ENCODE data around the gene RFPL3. TPM values are rescaled to one million over a fixed set of nuclear protein-coding genes. Genes with fewer than 3 reads are reported as not detected.

The RFPL3 gene
- total RNA-seq, 1 donor from 2014 or later, result not detected

DNA sequence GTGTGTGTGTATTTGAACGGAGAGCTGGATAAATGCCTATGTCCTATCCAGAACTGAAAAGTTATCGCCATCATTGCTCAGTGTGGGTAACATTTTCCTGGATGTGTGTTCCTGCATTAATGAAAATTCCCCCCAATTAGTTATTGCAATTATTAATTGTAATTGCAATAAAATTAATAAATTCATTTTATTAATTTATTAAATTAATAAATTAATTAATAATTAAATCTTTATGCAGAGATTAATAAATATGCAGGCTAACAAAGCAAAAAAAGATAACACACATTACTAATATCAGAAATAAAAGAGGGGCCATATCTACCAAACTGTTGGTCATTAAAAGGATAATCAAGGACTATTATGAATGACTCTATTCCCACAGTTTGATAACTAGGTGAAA, 3.6 kb downstream of the RFPL3 start:
- Mint-ChIP-seq H3K27me3 (ENCODE audit: low read depth, unreplicated experiment) (peaks cover 12% of the 10 kb centered on the region), H3K36me3 (ENCODE audit: low read depth, unreplicated experiment) (no peaks in the 10 kb centered on the region), H3K4me3 (ENCODE audit: unreplicated experiment) (no peak overlapping the region)

DNA sequence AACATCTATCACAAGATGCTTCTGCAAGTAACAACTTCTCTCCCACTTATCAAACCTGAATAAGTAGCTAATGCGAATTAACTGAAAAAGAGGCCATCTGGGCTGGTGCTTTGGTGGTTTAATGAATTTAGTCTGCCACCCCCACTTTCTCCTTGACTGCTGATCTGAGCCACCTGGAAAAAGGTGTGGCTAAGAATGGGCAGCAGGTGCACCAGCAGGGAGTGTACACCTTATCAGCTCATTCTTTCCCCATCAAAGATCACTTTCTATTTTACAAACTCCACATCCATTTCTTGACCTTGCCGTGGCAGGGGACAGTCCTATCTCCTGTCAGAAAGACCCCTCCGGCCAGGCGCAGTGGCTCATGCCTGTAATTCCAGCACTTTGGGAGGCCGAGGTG, 6.5 kb downstream of the RFPL3 start:
- no peak overlapping the region for H3K9ac ChIP-seq (ENCODE audit: low read length)
- H3K9me3 Mint-ChIP-seq (ENCODE audit: unreplicated experiment), result no peaks in the 10 kb centered on the region
- H3K36me3 Mint-ChIP-seq (ENCODE audit: low read depth, unreplicated experiment), result no peaks in the 10 kb centered on the region
- no peak overlapping the region for H3K4me3 ChIP-seq (ENCODE audit: insufficient read depth, low read depth, low read length)
- H3K27ac Mint-ChIP-seq (ENCODE audit: unreplicated experiment), result no peak overlapping the region
- H3K4me3 Mint-ChIP-seq (ENCODE audit: unreplicated experiment), result no peak overlapping the region
- no peaks in the 10 kb centered on the region for H3K4me1 Mint-ChIP-seq (ENCODE audit: low read depth, unreplicated experiment)
- H3K27ac ChIP-seq (ENCODE audit: low read depth, low read length), result no peak overlapping the region
- no peak overlapping the region for H2AFZ ChIP-seq (ENCODE audit: low read depth, low read length)
- no peaks in the 10 kb centered on the region for H3K36me3 ChIP-seq (ENCODE audit: insufficient read depth, low read length)
- no peaks in the 10 kb centered on the region for H3K27me3 ChIP-seq (ENCODE audit: insufficient read depth, low read length)
- H4K20me1 ChIP-seq (ENCODE audit: insufficient read depth, low read length), result no peaks in the 10 kb centered on the region
- FAIRE-seq (no peak), DNase-seq (ENCODE audit: low read depth) (no peak)
- H3K4me2 ChIP-seq (ENCODE audit: low read length), result no peak overlapping the region
- peaks cover 13% of the 10 kb centered on the region for H3K27me3 Mint-ChIP-seq (ENCODE audit: low read depth, unreplicated experiment)
- H3K79me2 ChIP-seq (ENCODE audit: insufficient read depth, low read length), result no peaks in the 10 kb centered on the region
- H3K9me3 ChIP-seq (ENCODE audit: insufficient read depth, low read depth, low read length), result no peaks in the 10 kb centered on the region
- TF ChIP-seq EZH2 (IDR thresholded peaks at IDR 0.05; ENCODE audit: insufficient read depth, low read length), result no peak
- TF ChIP-seq, protein P1, sequence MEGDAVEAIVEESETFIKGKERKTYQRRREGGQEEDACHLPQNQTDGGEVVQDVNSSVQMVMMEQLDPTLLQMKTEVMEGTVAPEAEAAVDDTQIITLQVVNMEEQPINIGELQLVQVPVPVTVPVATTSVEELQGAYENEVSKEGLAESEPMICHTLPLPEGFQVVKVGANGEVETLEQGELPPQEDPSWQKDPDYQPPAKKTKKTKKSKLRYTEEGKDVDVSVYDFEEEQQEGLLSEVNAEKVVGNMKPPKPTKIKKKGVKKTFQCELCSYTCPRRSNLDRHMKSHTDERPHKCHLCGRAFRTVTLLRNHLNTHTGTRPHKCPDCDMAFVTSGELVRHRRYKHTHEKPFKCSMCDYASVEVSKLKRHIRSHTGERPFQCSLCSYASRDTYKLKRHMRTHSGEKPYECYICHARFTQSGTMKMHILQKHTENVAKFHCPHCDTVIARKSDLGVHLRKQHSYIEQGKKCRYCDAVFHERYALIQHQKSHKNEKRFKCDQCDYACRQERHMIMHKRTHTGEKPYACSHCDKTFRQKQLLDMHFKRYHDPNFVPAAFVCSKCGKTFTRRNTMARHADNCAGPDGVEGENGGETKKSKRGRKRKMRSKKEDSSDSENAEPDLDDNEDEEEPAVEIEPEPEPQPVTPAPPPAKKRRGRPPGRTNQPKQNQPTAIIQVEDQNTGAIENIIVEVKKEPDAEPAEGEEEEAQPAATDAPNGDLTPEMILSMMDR (IDR thresholded peaks at IDR 0.05; ENCODE audit: insufficient read depth, low read depth, low read length), result no peak
- no peaks in the 10 kb centered on the region for H3K4me1 ChIP-seq (ENCODE audit: insufficient read depth, low read length)

More for the DNA sequence above, 3.6 kb downstream of the RFPL3 start:
- DNase-seq (ENCODE audit: low read depth), result no peak
- Histone ChIP-seq H2AFZ (ENCODE audit: low read depth, low read length) (no peak overlapping the region), H4K20me1 (ENCODE audit: insufficient read depth, low read length) (no peaks in the 10 kb centered on the region), H3K4me3 (ENCODE audit: insufficient read depth, low read depth, low read length) (no peak overlapping the region), H3K79me2 (ENCODE audit: insufficient read depth, low read length) (no peaks in the 10 kb centered on the region), H3K4me1 (ENCODE audit: insufficient read depth, low read length) (no peaks in the 10 kb centered on the region), H3K9ac (ENCODE audit: low read length) (no peak overlapping the region), H3K27ac (ENCODE audit: low read depth, low read length) (no peak overlapping the region), H3K36me3 (ENCODE audit: insufficient read depth, low read length) (no peaks in the 10 kb centered on the region), H3K9me3 (ENCODE audit: insufficient read depth, low read depth, low read length) (no peaks in the 10 kb centered on the region), H3K4me2 (ENCODE audit: low read length) (no peak overlapping the region), H3K27me3 (ENCODE audit: insufficient read depth, low read length) (no peaks in the 10 kb centered on the region)
- no peak overlapping the region for H3K27ac Mint-ChIP-seq (ENCODE audit: unreplicated experiment)
- no peak for TF ChIP-seq EZH2 (IDR thresholded peaks at IDR 0.05; ENCODE audit: insufficient read depth, low read length)
- TF ChIP-seq, protein P1 (IDR thresholded peaks at IDR 0.05; ENCODE audit: insufficient read depth, low read depth, low read length), result no peak
- no peaks in the 10 kb centered on the region for H3K4me1 Mint-ChIP-seq (ENCODE audit: low read depth, unreplicated experiment)
- H3K9me3 Mint-ChIP-seq (ENCODE audit: unreplicated experiment), result no peaks in the 10 kb centered on the region
- FAIRE-seq, result no peak

DNA sequence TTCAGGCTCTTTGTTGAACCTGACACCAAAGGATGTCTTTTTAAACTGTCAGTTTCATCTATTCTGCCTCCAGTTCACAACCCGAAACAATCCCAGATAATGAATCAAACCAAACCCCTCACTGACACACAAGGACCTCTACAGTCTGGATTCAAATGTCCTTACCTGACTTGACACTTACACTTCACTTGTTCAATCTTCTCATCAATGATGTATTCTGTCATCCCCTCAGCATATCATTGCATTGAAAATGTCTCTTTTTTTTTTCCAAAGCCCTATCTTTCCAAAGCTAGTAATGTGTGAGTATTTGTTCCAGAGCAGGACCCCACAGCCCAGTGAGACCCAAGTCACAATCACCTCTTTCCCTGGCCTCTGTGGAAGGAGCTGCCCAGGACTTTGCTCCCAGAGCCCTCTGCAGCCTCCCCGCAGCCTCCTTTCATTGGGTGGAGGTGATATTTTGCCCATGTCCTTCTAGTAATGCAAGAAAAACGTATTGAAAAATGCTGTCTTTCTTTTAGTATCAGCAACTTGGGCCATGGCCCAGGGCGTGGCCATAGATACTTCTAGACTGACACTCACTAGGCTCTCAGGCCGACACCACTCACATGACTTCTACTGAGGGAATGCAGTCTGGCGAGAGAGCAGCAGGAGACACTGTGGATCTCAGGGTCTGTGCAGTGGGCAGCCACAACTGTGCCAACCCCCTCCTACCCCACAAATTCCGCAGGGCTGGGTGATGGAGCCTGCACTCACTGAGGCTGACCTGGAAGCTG, 18.2 kb downstream of the RFPL3 start:
- H3K27ac ChIP-seq (ENCODE audit: low read depth, low read length), result no peak overlapping the region
- H2AFZ ChIP-seq (ENCODE audit: low read depth, low read length), result no peak overlapping the region
- H3K36me3 ChIP-seq (ENCODE audit: insufficient read depth, low read length), result no peaks in the 10 kb centered on the region
- no peaks in the 10 kb centered on the region for H3K4me1 ChIP-seq (ENCODE audit: insufficient read depth, low read length)
- no peaks in the 10 kb centered on the region for H3K79me2 ChIP-seq (ENCODE audit: insufficient read depth, low read length)
- H3K4me3 ChIP-seq (ENCODE audit: insufficient read depth, low read depth, low read length), result no peak overlapping the region
- H3K36me3 Mint-ChIP-seq (ENCODE audit: low read depth, unreplicated experiment), result no peaks in the 10 kb centered on the region
- no peaks in the 10 kb centered on the region for H4K20me1 ChIP-seq (ENCODE audit: insufficient read depth, low read length)
- H3K9ac ChIP-seq (ENCODE audit: low read length), result no peak overlapping the region
- no peaks in the 10 kb centered on the region for H3K4me1 Mint-ChIP-seq (ENCODE audit: low read depth, unreplicated experiment)
- no peak overlapping the region for H3K4me2 ChIP-seq (ENCODE audit: low read length)
- no peaks in the 10 kb centered on the region for H3K9me3 ChIP-seq (ENCODE audit: insufficient read depth, low read depth, low read length)
- H3K4me3 Mint-ChIP-seq (ENCODE audit: unreplicated experiment), result no peak overlapping the region
- FAIRE-seq, result no peak
- no peak overlapping the region for H3K27ac Mint-ChIP-seq (ENCODE audit: unreplicated experiment)
- H3K27me3 Mint-ChIP-seq (ENCODE audit: low read depth, unreplicated experiment), result peaks cover 2% of the 10 kb centered on the region
- H3K27me3 ChIP-seq (ENCODE audit: insufficient read depth, low read length), result no peaks in the 10 kb centered on the region
- TF ChIP-seq, protein P1 (IDR thresholded peaks at IDR 0.05; ENCODE audit: insufficient read depth, low read depth, low read length), result no peak
- TF ChIP-seq EZH2 (IDR thresholded peaks at IDR 0.05; ENCODE audit: insufficient read depth, low read length), result no peak
- no peaks in the 10 kb centered on the region for H3K9me3 Mint-ChIP-seq (ENCODE audit: unreplicated experiment)
- no peak for DNase-seq (ENCODE audit: low read depth)
